HL-60 (cell line): Measurements from ENCODE around the gene PTCD1.

Experiments used
- DNase-seq, 2 experiments: peaks; one replicate each; pipeline ENCODE4 v3.0.0-alpha.2; 2010 to 2020; ENCODE audit warnings: low read depth in 1 of 2, low spot score in 1 of 2
- H3K27ac ChIP-seq: fragments of 250-450 bp; sonication (Bioruptor Pico); replicated peaks from 2 replicates; pipeline ENCODE4 v1.5.1; 2020; ENCODE audit warnings: mild to moderate bottlenecking, moderate library complexity
- H3K27me3 ChIP-seq: fragments of 250-450 bp; sonication (Bioruptor Pico); 2 replicates; pipeline ENCODE4 v1.5.1; 2021; ENCODE audit warnings: mild to moderate bottlenecking, moderate library complexity; ENCODE audit not compliant: insufficient read depth, poor library complexity, severe bottlenecking
- H3K4me3 ChIP-seq: replicated peaks from 2 replicates; pipeline ENCODE4 v1.5.1; 2011; ENCODE audit warnings: mild to moderate bottlenecking, control low read depth, low read length; ENCODE audit not compliant: insufficient read depth
- GABPA ChIP-seq: IDR thresholded peaks from 2 replicates; pipeline ENCODE4 v1.6.1; 2012; ENCODE audit warnings: low read depth
- POLR2AphosphoS5 ChIP-seq: IDR thresholded peaks from 2 replicates; pipeline ENCODE4 v1.6.1; 2012; ENCODE audit warnings: low read depth
- SPI1 ChIP-seq: IDR thresholded peaks from 2 replicates; pipeline ENCODE4 v1.6.1; 2012; ENCODE audit warnings: low read depth, mild to moderate bottlenecking, borderline replicate concordance
- TF ChIP-seq, protein P1 (sequence below): IDR thresholded peaks from one replicate; pipeline ENCODE4 v1.5.1; 2011; ENCODE audit warnings: low read length, control low read depth, inconsistent platforms; ENCODE audit not compliant: insufficient read depth
- TF ChIP-seq, protein P2 (sequence below): IDR thresholded peaks from 2 replicates; pipeline ENCODE4 v1.6.1; 2012; ENCODE audit warnings: low read depth; ENCODE audit not compliant: insufficient replicate concordance

PTCD1 gene

DNA sequence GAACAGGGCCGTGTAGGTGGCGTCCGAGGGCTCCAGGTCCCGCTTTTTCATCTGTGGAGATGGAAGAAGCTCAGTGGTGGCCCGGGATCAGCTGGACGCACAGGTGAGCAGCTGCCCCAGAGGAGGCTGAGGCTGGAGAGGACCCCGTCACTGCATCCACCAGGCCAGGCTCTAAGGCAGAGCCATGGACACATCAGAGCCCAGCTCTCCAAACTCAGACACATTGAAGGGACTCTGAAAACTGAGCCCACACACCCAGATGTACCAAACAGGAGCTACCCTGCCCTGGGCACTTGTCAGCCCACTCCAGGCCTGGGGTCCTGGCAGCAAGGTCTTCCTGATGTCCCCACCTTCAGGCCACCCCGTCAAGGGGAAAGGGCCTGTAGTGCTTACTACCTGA lies 8.8 kb downstream of the PTCD1 start:
- no peaks in the 10 kb centered on the region for H3K27me3 ChIP-seq
- H3K4me3 ChIP-seq = no peak overlapping the region
- no peak for DNase-seq
- TF ChIP-seq, protein P1, sequence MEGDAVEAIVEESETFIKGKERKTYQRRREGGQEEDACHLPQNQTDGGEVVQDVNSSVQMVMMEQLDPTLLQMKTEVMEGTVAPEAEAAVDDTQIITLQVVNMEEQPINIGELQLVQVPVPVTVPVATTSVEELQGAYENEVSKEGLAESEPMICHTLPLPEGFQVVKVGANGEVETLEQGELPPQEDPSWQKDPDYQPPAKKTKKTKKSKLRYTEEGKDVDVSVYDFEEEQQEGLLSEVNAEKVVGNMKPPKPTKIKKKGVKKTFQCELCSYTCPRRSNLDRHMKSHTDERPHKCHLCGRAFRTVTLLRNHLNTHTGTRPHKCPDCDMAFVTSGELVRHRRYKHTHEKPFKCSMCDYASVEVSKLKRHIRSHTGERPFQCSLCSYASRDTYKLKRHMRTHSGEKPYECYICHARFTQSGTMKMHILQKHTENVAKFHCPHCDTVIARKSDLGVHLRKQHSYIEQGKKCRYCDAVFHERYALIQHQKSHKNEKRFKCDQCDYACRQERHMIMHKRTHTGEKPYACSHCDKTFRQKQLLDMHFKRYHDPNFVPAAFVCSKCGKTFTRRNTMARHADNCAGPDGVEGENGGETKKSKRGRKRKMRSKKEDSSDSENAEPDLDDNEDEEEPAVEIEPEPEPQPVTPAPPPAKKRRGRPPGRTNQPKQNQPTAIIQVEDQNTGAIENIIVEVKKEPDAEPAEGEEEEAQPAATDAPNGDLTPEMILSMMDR = no peak
- TF ChIP-seq POLR2AphosphoS5 (no peak), GABPA (no peak), SPI1 (no peak)
- TF ChIP-seq, protein P2, sequence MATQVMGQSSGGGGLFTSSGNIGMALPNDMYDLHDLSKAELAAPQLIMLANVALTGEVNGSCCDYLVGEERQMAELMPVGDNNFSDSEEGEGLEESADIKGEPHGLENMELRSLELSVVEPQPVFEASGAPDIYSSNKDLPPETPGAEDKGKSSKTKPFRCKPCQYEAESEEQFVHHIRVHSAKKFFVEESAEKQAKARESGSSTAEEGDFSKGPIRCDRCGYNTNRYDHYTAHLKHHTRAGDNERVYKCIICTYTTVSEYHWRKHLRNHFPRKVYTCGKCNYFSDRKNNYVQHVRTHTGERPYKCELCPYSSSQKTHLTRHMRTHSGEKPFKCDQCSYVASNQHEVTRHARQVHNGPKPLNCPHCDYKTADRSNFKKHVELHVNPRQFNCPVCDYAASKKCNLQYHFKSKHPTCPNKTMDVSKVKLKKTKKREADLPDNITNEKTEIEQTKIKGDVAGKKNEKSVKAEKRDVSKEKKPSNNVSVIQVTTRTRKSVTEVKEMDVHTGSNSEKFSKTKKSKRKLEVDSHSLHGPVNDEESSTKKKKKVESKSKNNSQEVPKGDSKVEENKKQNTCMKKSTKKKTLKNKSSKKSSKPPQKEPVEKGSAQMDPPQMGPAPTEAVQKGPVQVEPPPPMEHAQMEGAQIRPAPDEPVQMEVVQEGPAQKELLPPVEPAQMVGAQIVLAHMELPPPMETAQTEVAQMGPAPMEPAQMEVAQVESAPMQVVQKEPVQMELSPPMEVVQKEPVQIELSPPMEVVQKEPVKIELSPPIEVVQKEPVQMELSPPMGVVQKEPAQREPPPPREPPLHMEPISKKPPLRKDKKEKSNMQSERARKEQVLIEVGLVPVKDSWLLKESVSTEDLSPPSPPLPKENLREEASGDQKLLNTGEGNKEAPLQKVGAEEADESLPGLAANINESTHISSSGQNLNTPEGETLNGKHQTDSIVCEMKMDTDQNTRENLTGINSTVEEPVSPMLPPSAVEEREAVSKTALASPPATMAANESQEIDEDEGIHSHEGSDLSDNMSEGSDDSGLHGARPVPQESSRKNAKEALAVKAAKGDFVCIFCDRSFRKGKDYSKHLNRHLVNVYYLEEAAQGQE = no peak
- no peak overlapping the region for H3K27ac ChIP-seq

DNA sequence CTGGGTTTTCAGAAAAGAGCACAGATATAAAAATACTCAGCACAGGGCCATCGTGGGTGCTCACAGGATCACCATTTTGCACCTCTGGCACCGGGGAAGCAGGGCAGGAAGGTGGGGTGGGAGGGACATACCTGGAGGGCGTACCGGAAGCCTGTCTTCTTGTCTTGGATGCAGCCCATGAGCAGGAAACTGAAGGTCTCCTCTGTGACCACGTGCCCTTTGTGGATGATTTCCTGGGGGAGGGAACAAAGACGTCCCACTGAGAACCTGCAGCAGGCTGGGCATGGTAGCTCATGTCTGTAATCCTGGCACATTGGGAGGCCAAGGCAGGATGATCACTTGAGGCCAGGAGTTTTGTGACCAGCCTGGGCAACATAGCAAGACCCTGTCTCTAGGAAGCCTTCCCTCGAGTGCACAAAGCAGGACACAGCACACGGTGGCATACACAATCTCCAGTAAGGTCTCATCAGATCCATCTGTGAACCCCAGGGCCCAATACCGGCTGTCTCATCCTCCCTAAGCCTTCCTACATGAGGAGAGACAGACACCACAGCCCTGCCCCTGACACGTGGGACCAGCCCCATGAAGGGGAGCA lies 9.5 kb downstream of the PTCD1 start:
- H3K27me3 ChIP-seq = no peaks in the 10 kb centered on the region
- no peak overlapping the region for H3K27ac ChIP-seq
- no peak overlapping the region for H3K4me3 ChIP-seq
- DNase-seq = no peak
- TF ChIP-seq SPI1 (no peak), POLR2AphosphoS5 (no peak)
- TF ChIP-seq, protein P2 = no peak

DNA sequence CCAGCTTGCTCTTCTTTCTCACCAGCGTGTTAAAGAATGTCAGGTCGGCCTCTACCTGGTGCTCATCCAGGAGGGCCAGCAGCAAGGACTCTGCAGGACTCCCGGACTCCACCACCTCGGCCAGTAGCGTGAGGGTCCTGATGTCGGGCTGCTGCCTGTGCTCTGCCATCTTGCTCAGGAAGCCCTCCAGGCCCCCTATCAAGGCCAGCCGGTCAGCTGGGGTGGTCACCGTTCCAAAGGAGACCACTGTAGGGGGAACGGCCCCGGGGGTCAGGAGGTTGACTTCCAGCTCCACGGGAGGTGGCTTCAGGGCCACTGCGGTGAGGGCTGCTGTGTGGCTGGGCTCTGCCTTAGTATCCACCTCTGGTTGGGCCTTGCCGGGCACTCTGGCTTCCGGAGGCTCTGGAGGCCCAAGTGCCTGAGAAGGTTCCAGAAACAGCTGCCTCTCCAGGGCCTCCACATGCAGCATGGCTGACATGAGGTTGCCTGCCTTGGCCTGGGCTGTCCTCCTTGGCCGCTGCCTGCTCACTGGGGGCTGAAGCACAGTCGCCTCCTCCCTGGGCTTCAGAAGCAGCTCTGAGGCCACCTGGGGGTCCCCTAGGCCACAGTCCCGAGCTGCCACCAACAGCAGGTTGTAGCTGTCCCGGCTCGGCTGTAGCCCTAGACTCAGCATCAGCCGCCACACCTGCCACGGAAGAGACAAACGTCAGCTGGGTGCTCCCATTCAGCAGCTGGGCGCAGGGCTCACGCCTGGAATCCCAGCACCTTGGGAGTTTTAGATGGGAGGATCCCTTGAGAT lies 13.5 kb downstream of the PTCD1 start:
- TF ChIP-seq GABPA = no peak
- TF ChIP-seq SPI1 = no peak
- TF ChIP-seq, protein P2 = no peak
- TF ChIP-seq, protein P1 = no peak
- no peak for TF ChIP-seq POLR2AphosphoS5
- Histone ChIP-seq H3K4me3 (no peak overlapping the region), H3K27ac (no peak overlapping the region), H3K27me3 (no peaks in the 10 kb centered on the region)
- no peak for DNase-seq
